Fibroblast of lung (primary cell): ENCODE measurements around the gene SLC1A7. TPM values are rescaled to one million over a fixed set of nuclear protein-coding genes. Genes with fewer than 3 reads are reported as not detected.

Experiments used
- DNase-seq, 2 donors: peaks; one replicate each; pipeline versions ENCODE4 v3.0.0 to v3.0.0-alpha.2; 2010; ENCODE audit warnings: low read depth in 2 of 2
- H2AFZ ChIP-seq: 2 replicates; pipeline ENCODE4 v1.5.1; 2012; ENCODE audit warnings: low read length, control low read depth, inconsistent platforms
- H3K27ac ChIP-seq: 2 replicates; pipeline ENCODE4 v1.5.1; 2011; ENCODE audit warnings: low read length, control low read depth; ENCODE audit not compliant: insufficient read depth
- H3K27me3 ChIP-seq: 2 replicates; pipeline ENCODE4 v1.5.1; 2011; ENCODE audit warnings: mild to moderate bottlenecking, low read length; ENCODE audit not compliant: control insufficient read depth, insufficient read depth
- H3K36me3 ChIP-seq: 2 replicates; pipeline ENCODE4 v1.5.1; 2011; ENCODE audit warnings: low read length; ENCODE audit not compliant: control insufficient read depth, insufficient read depth
- H3K4me1 ChIP-seq: 2 replicates; pipeline ENCODE4 v1.5.1; 2011; ENCODE audit warnings: low read length; ENCODE audit not compliant: control insufficient read depth, insufficient read depth; ENCODE audit errors: extremely low read depth
- H3K4me2 ChIP-seq: 2 replicates; pipeline ENCODE4 v1.5.1; 2011; ENCODE audit warnings: low read length, control low read depth; ENCODE audit not compliant: insufficient read depth; ENCODE audit errors: extremely low read depth
- H3K4me3 ChIP-seq, 4 experiments: fragments of 200-600 bp in 1 of 4; sonication (generic) in 1 of 4; replicated peaks in 1 of 4; 2 replicates each; pipeline ENCODE4 v1.5.1; 2011 to 2016; ENCODE audit warnings: low read length in 4 of 4, low read depth in 3 of 4, mild to moderate bottlenecking in 3 of 4, control low read depth in 2 of 4, inconsistent platforms in 1 of 4, mixed read lengths in 1 of 4; ENCODE audit not compliant: insufficient read depth in 1 of 4; ENCODE audit errors: control extremely low read depth in 1 of 4
- H3K79me2 ChIP-seq: 2 replicates; pipeline ENCODE4 v1.5.1; 2012; ENCODE audit warnings: mild to moderate bottlenecking, low read length, inconsistent platforms; ENCODE audit not compliant: control insufficient read depth, insufficient read depth
- H3K9ac ChIP-seq: 2 replicates; pipeline ENCODE4 v1.5.1; 2011; ENCODE audit warnings: mild to moderate bottlenecking, low read length, control low read depth; ENCODE audit not compliant: insufficient read depth
- H3K9me3 ChIP-seq: 2 replicates; pipeline ENCODE4 v1.5.1; 2012; ENCODE audit warnings: low read depth, low read length; ENCODE audit not compliant: control insufficient read depth, insufficient read depth
- H4K20me1 ChIP-seq: 2 replicates; pipeline ENCODE4 v1.5.1; 2011; ENCODE audit warnings: low read length; ENCODE audit not compliant: control insufficient read depth, insufficient read depth; ENCODE audit errors: extremely low read depth
- CTCF ChIP-seq, 2 donors: IDR thresholded peaks in 1 of 2; conservative IDR thresholded peaks in 1 of 2; 1 replicate in 1 of 2; 2 replicates in 1 of 2; pipeline ENCODE4 v1.5.1; 2011 to 2012; ENCODE audit warnings: low read length in 2 of 2, control low read depth in 1 of 2, inconsistent platforms in 1 of 2, low read depth in 1 of 2, mild to moderate bottlenecking in 1 of 2
- EZH2 ChIP-seq: IDR thresholded peaks from 2 replicates; pipeline ENCODE4 v1.5.1; 2012; ENCODE audit warnings: low read length, control low read depth, mild to moderate bottlenecking; ENCODE audit errors: missing control alignments
- polyA plus RNA-seq, 2 donors: library from polyadenylated mRNA; depleted of rRNA in 1 of 2; stranded (reverse) in 1 of 2; unstranded in 1 of 2; fragments of >200 nt; gene quantifications; 2 replicates each; pipeline ENCODE4 v1.2.1, GENCODE V29; 2011 to 2012; ENCODE audit warnings: missing spikeins in 1 of 2
- total RNA-seq: library from RNA; depleted of rRNA; stranded (reverse); fragments of >200 nt; gene quantifications from 2 replicates; pipeline ENCODE4 v1.2.1, GENCODE V29; 2014

The SLC1A7 gene
- total and polyA plus RNA-seq, 2 donors (not counting 1 experiment from before 2014, with no cell fraction given), result 0.15 to 0.33 TPM

DNA sequence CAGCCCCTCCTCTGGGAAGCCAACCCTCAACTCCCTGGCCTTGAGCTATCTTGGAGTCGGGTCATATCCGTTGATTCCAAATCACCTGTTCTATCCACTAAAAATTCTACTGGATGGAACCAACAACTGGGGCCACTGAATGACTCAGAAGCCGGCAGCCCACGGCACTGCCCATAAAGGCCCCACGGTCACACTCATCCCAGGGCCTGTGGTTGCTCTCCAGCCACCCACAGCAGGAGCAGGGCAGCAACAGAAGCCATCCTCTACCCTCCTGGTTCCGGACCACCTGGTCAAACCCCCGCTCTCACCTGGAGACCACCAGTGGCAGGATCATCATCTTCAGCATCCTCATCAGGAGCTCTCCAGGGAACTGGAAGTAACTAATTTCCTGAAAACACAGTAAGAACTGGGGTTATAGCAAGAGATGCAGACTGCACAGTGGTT is 8.4 kb downstream of the SLC1A7 start:
- no peaks in the 10 kb centered on the region for H4K20me1 ChIP-seq
- DNase-seq, result no peak
- TF ChIP-seq CTCF (conservative IDR thresholded peaks at IDR 0.05 in 1 of 2, IDR thresholded peaks at IDR 0.05 in 1 of 2; ENCODE audit: low read depth in 1 of 2, low read length in 2 of 2) (no peak), EZH2 (no peak)
- no peak overlapping the region for H2AFZ ChIP-seq
- H3K27ac ChIP-seq, result peak overlapping the region; percentile 98
- no peaks in the 10 kb centered on the region for H3K36me3 ChIP-seq
- H3K4me3 ChIP-seq, result no peak overlapping the region
- peaks cover 10% of the 10 kb centered on the region for H3K4me1 ChIP-seq
- H3K27me3 ChIP-seq, result no peaks in the 10 kb centered on the region
- H3K79me2 ChIP-seq, result no peaks in the 10 kb centered on the region
- H3K9me3 ChIP-seq, result no peaks in the 10 kb centered on the region
- H3K4me2 ChIP-seq, result no peak overlapping the region
- H3K9ac ChIP-seq, result no peak overlapping the region

DNA sequence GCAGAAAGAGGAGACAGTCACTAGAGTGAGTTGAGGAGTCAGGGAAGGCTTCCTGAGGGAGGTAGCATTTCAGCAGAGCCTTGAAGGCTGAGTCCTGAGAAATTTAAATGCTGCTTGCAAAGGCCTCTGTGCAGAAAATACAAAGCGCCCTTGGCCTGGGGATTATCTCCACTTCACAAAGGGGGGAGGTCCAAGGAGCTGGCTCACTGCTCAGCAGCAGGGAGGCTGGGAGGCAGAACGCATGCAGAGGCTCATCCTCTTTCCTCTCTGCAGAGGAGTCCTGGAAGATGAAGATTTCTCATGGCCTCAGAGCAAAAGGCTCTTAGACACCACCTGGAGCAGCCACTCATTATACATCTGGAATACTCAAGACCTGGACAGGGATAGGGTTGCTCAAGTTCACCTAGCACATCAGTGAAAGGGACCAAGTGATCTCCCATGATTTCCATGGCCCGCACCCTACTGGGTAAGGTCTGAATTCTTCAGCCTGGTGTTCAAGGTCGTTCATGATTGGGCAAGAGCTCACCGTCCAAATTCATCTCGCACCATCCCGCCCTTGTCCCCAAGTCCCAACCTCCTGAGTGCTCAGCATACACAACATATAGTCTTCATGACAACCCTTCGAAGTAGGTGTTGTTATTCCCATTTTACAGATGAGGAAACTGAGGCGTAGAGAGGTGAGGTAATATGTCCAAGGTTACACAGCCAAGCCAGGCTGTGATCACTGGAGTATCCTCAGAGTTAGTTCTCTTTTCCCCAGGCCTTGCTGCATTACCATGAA is 9.0 kb downstream of the SLC1A7 start:
- no peaks in the 10 kb centered on the region for H3K36me3 ChIP-seq
- no peak overlapping the region for H3K4me2 ChIP-seq
- no peak for DNase-seq
- peaks cover 10% of the 10 kb centered on the region for H3K4me1 ChIP-seq
- no peak overlapping the region for H3K27ac ChIP-seq
- no peaks in the 10 kb centered on the region for H3K27me3 ChIP-seq
- H3K79me2 ChIP-seq, result no peaks in the 10 kb centered on the region
- no peak overlapping the region for H3K4me3 ChIP-seq
- H3K9ac ChIP-seq, result no peak overlapping the region
- TF ChIP-seq EZH2, result no peak
- TF ChIP-seq CTCF (conservative IDR thresholded peaks at IDR 0.05 in 1 of 2, IDR thresholded peaks at IDR 0.05 in 1 of 2; ENCODE audit: low read depth in 1 of 2, low read length in 2 of 2), result no peak
- H2AFZ ChIP-seq, result no peak overlapping the region
- H4K20me1 ChIP-seq, result no peaks in the 10 kb centered on the region
- no peaks in the 10 kb centered on the region for H3K9me3 ChIP-seq

- Histone ChIP-seq H3K4me3 (no peak overlapping the region), H3K4me1 (peaks cover 10% of the 10 kb centered on the region), H3K4me2 (no peak overlapping the region), H2AFZ (no peak overlapping the region), H3K27me3 (no peaks in the 10 kb centered on the region), H3K36me3 (no peaks in the 10 kb centered on the region), H3K27ac (no peak overlapping the region), H3K79me2 (no peaks in the 10 kb centered on the region), H4K20me1 (no peaks in the 10 kb centered on the region), H3K9me3 (no peaks in the 10 kb centered on the region), H3K9ac (no peak overlapping the region)
- DNase-seq, result no peak
- TF ChIP-seq CTCF (conservative IDR thresholded peaks at IDR 0.05 in 1 of 2, IDR thresholded peaks at IDR 0.05 in 1 of 2; ENCODE audit: low read depth in 1 of 2, low read length in 2 of 2) (no peak), EZH2 (no peak)
These were observed 10.3 kb downstream of the SLC1A7 start for GRCh38 chr1:53132176-53132575.
